ENCODE results near the gene GRB10.
"Not testable (repeated sequence)": the region's sequence is repeated elsewhere in the genome, so short reads cannot be mapped to it uniquely, and the experiment has no call there.

The GRB10 gene

GRCh38 chr7:50599385-50599784 is 183.3 kb downstream of the GRB10 start:
- no peak for DNase-seq

- no peak for DNase-seq
Observed at GRCh38 chr7:50598460-50599343, 184.0 kb downstream of the GRB10 start.

GRCh38 chr7:50596484-50596883 is 186.2 kb downstream of the GRB10 start:
- DNase-seq, result no peak

- DNase-seq, result peak; percentile 29 to 67
Observed at GRCh38 chr7:50595491-50596102, 187.1 kb downstream of the GRB10 start.

GRCh38 chr7:50594734-50595485 is 187.8 kb downstream of the GRB10 start:
- DNase-seq, result no peak

- no peak for DNase-seq
Observed at GRCh38 chr7:50594136-50594535, 188.6 kb downstream of the GRB10 start.

GRCh38 chr7:50592940-50593339 is 189.8 kb downstream of the GRB10 start:
- DNase-seq, result no peak

GRCh38 chr7:50591480-50592438 is 190.9 kb downstream of the GRB10 start:
- peak; percentile 29 to 32 for DNase-seq

- DNase-seq, result no peak
Observed at GRCh38 chr7:50591098-50591479, 191.6 kb downstream of the GRB10 start.

- no peak for DNase-seq
Observed at GRCh38 chr7:50590535-50590934, 192.2 kb downstream of the GRB10 start.

- no peak for DNase-seq
Observed at GRCh38 chr7:50589364-50589763, 193.3 kb downstream of the GRB10 start.

GRCh38 chr7:50588937-50589336 is 193.8 kb downstream of the GRB10 start:
- no peak for DNase-seq

GRCh38 chr7:50587737-50588136 is 195.0 kb downstream of the GRB10 start:
- no peak for DNase-seq

- no peak for DNase-seq
Observed at GRCh38 chr7:50584793-50585408, 197.8 kb downstream of the GRB10 start.

GRCh38 chr7:50584386-50584785 is 198.3 kb downstream of the GRB10 start:
- DNase-seq, result peak; percentile 73 to 76

- not testable (repeated sequence) for DNase-seq
Observed at GRCh38 chr7:50583295-50583694, 199.4 kb downstream of the GRB10 start.

GRCh38 chr7:50582271-50582670 is 200.4 kb downstream of the GRB10 start:
- DNase-seq, result not testable (repeated sequence)

- not testable (repeated sequence) for DNase-seq
Observed at GRCh38 chr7:50580666-50581065, 202.0 kb downstream of the GRB10 start.

GRCh38 chr7:50580057-50580456 is 202.6 kb downstream of the GRB10 start:
- no peak for DNase-seq

GRCh38 chr7:50578105-50578504 is 204.6 kb downstream of the GRB10 start:
- not testable (repeated sequence) for DNase-seq

GRCh38 chr7:50577569-50577968 is 205.1 kb downstream of the GRB10 start:
- no peak for DNase-seq

- DNase-seq, result not testable (repeated sequence)
Observed at GRCh38 chr7:50576388-50576787, 206.3 kb downstream of the GRB10 start.

Measured in SHP77 (cell line).